GM23338 (cell line): ENCODE data around the gene GPATCH4. TPM values are rescaled to one million over a fixed set of nuclear protein-coding genes. Genes with fewer than 3 reads are reported as not detected.
A peak's percentile ranks its signal among the peaks of the same experiment; 100 is the strongest.

ENCODE experiments used
- ATAC-seq: fragments of 200-7000 bp; cut with Tn5 transposase; 3 replicates; pipeline ENCODE4 v1.9.1; 2020
- DNase-seq: peaks from one replicate; pipeline ENCODE4 v3.0.0-alpha.2; 2015; ENCODE audit warnings: low spot score
- H2AFZ ChIP-seq: fragments of 200-600 bp; sonication (generic); 2 replicates; pipeline ENCODE4 v1.8.0; 2016; ENCODE audit warnings: antibody characterized with exemption, mild to moderate bottlenecking, moderate library complexity
- H3F3A ChIP-seq: fragments of 200-600 bp; sonication (generic); replicated peaks from 2 replicates; pipeline ENCODE4 v1.8.0; 2017; ENCODE audit warnings: antibody characterized with exemption, mixed run types, low read depth
- H3K27ac ChIP-seq: fragments of 200-600 bp; sonication (generic); 2 replicates; pipeline ENCODE4 v1.6.1; 2016; ENCODE audit warnings: low read depth
- H3K27me3 ChIP-seq: fragments of 200-600 bp; sonication (generic); 2 replicates; pipeline ENCODE4 v1.8.0; 2016; ENCODE audit warnings: mild to moderate bottlenecking, mixed run types, moderate library complexity; ENCODE audit not compliant: insufficient read depth
- H3K36me3 ChIP-seq: fragments of 200-600 bp; sonication (generic); 2 replicates; pipeline ENCODE4 v1.8.0; 2016; ENCODE audit warnings: mild to moderate bottlenecking; ENCODE audit not compliant: insufficient read depth
- H3K4me1 ChIP-seq: fragments of 200-600 bp; sonication (generic); 2 replicates; pipeline ENCODE4 v1.8.0; 2016; ENCODE audit warnings: mild to moderate bottlenecking, moderate library complexity; ENCODE audit not compliant: insufficient read depth
- H3K4me2 ChIP-seq: fragments of 200-600 bp; sonication (generic); 2 replicates; pipeline ENCODE4 v1.7.1; 2017; ENCODE audit warnings: mixed run types
- H3K4me3 ChIP-seq: fragments of 200-600 bp; sonication (generic); 2 replicates; pipeline ENCODE4 v1.6.1; 2016; ENCODE audit warnings: mixed run types
- H3K79me2 ChIP-seq: fragments of 200-600 bp; sonication (generic); replicated peaks from 2 replicates; pipeline ENCODE4 v1.8.0; 2017; ENCODE audit warnings: mild to moderate bottlenecking; ENCODE audit not compliant: insufficient read depth
- H3K9me2 ChIP-seq: fragments of 200-600 bp; sonication (generic); 2 replicates; pipeline ENCODE4 v1.8.0; 2017; ENCODE audit not compliant: insufficient read depth
- H4K20me1 ChIP-seq: fragments of 200-600 bp; sonication (generic); replicated peaks from 2 replicates; pipeline ENCODE4 v1.8.0; 2017; ENCODE audit warnings: mild to moderate bottlenecking; ENCODE audit not compliant: insufficient read depth
- H3K27ac Mint-ChIP-seq: 2 replicates; pipeline ENCODE4 v1.8.0; 2020; ENCODE audit warnings: inconsistent platforms, mild to moderate bottlenecking, moderate library complexity, mixed read lengths
- H3K27me3 Mint-ChIP-seq: 3 replicates; pipeline ENCODE4 v1.8.0; 2022; ENCODE audit warnings: low read depth, mild to moderate bottlenecking, moderate library complexity, mixed read lengths, inconsistent platforms; ENCODE audit not compliant: insufficient read depth, poor library complexity
- H3K36me3 Mint-ChIP-seq: 3 replicates; pipeline ENCODE4 v1.8.0; 2021; ENCODE audit warnings: low read depth, mild to moderate bottlenecking, inconsistent platforms, moderate library complexity, mixed read lengths
- H3K4me1 Mint-ChIP-seq: 3 replicates; pipeline ENCODE4 v1.8.0; 2020; ENCODE audit warnings: mild to moderate bottlenecking, inconsistent platforms, mixed read lengths
- H3K4me3 Mint-ChIP-seq: 3 replicates; pipeline ENCODE4 v1.8.0; 2021; ENCODE audit warnings: moderate library complexity, mild to moderate bottlenecking, inconsistent platforms, mixed read lengths
- H3K9me3 Mint-ChIP-seq: 3 replicates; pipeline ENCODE4 v1.8.0; 2020; ENCODE audit warnings: moderate library complexity, mild to moderate bottlenecking, inconsistent platforms, mixed read lengths
- CREB1 ChIP-seq: fragments of 250-450 bp; sonication (Bioruptor Pico); IDR thresholded peaks from 2 replicates; pipeline ENCODE4 v1.5.0; 2020; ENCODE audit warnings: low read depth, mild to moderate bottlenecking, moderate library complexity
- ETS1 ChIP-seq: IDR thresholded peaks from 2 replicates; pipeline ENCODE4 v1.6.1; 2016; ENCODE audit warnings: antibody characterized with exemption
- EZH2 ChIP-seq: fragments of 200-600 bp; sonication (generic); IDR thresholded peaks from one replicate; pipeline ENCODE4 v1.8.0; 2017; ENCODE audit warnings: antibody characterized with exemption, mild to moderate bottlenecking, low read depth; ENCODE audit not compliant: unreplicated experiment
- EZH2phosphoT487 ChIP-seq: fragments of 200-600 bp; sonication (generic); IDR thresholded peaks from one replicate; pipeline ENCODE4 v1.8.1; 2018; ENCODE audit warnings: antibody characterized with exemption; ENCODE audit not compliant: unreplicated experiment
- JUNB ChIP-seq: IDR thresholded peaks from one replicate; pipeline ENCODE4 v1.6.1; 2016; ENCODE audit warnings: antibody characterized with exemption; ENCODE audit not compliant: unreplicated experiment
- NANOG ChIP-seq: IDR thresholded peaks from 2 replicates; pipeline ENCODE4 v1.6.1; 2016; ENCODE audit warnings: antibody characterized with exemption, borderline replicate concordance
- ZNF462 ChIP-seq: fragments of 250-450 bp; sonication (Bioruptor Pico); IDR thresholded peaks from 2 replicates; pipeline ENCODE4 v1.5.0; 2020; ENCODE audit warnings: mild to moderate bottlenecking, moderate library complexity
- polyA plus RNA-seq: library from polyadenylated mRNA; unstranded; fragments of >200 nt; fragmentation: Nextera tagmentation; extraction: Ambion mirVana; gene quantifications from 2 replicates; pipeline ENCODE4 v1.2.1, GENCODE V29; 2016
- total RNA-seq: library from RNA; depleted of rRNA; stranded (reverse); fragments of >200 nt; shearing (Covaris generic); gene quantifications from 2 replicates; pipeline ENCODE4 v1.2.3, GENCODE V29; 2014

Gene GPATCH4
- total and polyA plus RNA-seq, 2 experiments from 2014 or later, result 58.9 to 187 TPM

GRCh38 chr1:156625436-156626078 is 24.3 kb upstream of the GPATCH4 start (continued):
- TF ChIP-seq ZNF462 (CRISPR knock-in tag) (no peak), NANOG (no peak), CREB1 (no peak)

GRCh38 chr1:156624814-156625435 is 23.6 kb upstream of the GPATCH4 start:
- Mint-ChIP-seq H3K36me3 (no peaks in the 10 kb centered on the region), H3K4me1 (peaks cover 4% of the 10 kb centered on the region), H3K9me3 (no peaks in the 10 kb centered on the region; the same call in 2 of the 3 replicates), H3K4me3 (peak overlapping the region; percentile 74), H3K27ac (no peak overlapping the region), H3K27me3 (peaks cover 55% of the 10 kb centered on the region)
- no peaks in the 10 kb centered on the region for H3K79me2 ChIP-seq
- peak overlapping the region; percentile 95 for H3K4me2 ChIP-seq
- ATAC-seq (peak; percentile 24), DNase-seq (peak; percentile 56)
- H3K4me1 ChIP-seq, result peaks cover 6% of the 10 kb centered on the region; the same call in 1 of the 2 replicates
- H3K9me2 ChIP-seq, result no peaks in the 10 kb centered on the region
- H3K27ac ChIP-seq, result no peak overlapping the region
- peak overlapping the region; percentile 76 for H2AFZ ChIP-seq
- H3F3A ChIP-seq, result peaks cover 12% of the 10 kb centered on the region; the same call in 1 of the 2 replicates
- TF ChIP-seq EZH2phosphoT487 (peak; percentile 35), EZH2 (peak; percentile 76), ETS1 (no peak), JUNB (peak; percentile 14)
- no peaks in the 10 kb centered on the region; the same call in 1 of the 2 replicates for H3K36me3 ChIP-seq
- H4K20me1 ChIP-seq, result no peaks in the 10 kb centered on the region
- H3K27me3 ChIP-seq, result peaks cover 79% of the 10 kb centered on the region
- H3K4me3 ChIP-seq, result peak overlapping the region; percentile 78
